GM10847 (cell line): ENCODE measurements around the gene C10orf62.

Source experiments
- POLR2A ChIP-seq: IDR thresholded peaks from 2 replicates; pipeline ENCODE4 v1.6.1; 2011; ENCODE audit not compliant: insufficient read length; ENCODE audit errors: extremely low read depth

C10orf62 gene

GRCh38 chr10:97564776-97565175 lies 24.7 kb upstream of the C10orf62 start:
- TF ChIP-seq POLR2A = no peak

GRCh38 chr10:97566336-97566996 lies 23.1 kb upstream of the C10orf62 start:
- no peak for TF ChIP-seq POLR2A

- no peak for TF ChIP-seq POLR2A
Observed at GRCh38 chr10:97567891-97568290, 21.6 kb upstream of the C10orf62 start.

DNA sequence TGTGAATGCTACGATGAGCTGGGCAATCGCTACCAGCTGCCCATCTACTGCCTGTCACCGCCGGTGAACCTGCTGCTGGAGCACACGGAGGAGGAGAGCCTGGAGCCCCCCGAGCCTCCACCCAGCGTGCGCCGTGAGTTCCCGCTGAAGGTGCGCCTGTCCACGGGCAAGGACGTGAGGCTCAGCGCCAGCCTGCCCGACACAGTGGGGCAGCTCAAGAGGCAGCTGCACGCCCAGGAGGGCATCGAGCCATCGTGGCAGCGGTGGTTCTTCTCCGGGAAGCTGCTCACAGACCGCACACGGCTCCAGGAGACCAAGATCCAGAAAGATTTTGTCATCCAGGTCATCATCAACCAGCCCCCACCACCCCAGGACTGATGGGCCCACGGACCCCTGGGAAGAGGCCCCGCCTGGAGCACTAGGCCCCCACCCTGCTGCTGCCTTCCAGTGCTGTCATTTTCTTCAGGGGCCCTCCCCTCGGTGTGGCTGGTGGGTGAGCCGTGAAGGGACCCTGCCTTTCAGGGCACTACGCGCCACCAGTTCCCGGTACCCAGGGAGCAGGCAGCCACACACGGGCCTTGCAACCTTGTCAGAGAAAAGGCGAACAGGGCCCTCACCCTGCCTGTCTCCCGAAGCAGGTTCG lies 19.3 kb upstream of the C10orf62 start:
- TF ChIP-seq POLR2A = no peak

GRCh38 chr10:97570789-97571471 lies 18.6 kb upstream of the C10orf62 start:
- TF ChIP-seq POLR2A = no peak

- TF ChIP-seq POLR2A = no peak
Observed at GRCh38 chr10:97571622-97572021, 17.9 kb upstream of the C10orf62 start.

- no peak for TF ChIP-seq POLR2A
Observed at GRCh38 chr10:97572214-97572989, 17.1 kb upstream of the C10orf62 start, which contains the start of gene ANKRD2. ANKRD2 (plus strand) TSS chr10:97572779; CDS start chr10:97572789, 10 bp downstream.

DNA sequence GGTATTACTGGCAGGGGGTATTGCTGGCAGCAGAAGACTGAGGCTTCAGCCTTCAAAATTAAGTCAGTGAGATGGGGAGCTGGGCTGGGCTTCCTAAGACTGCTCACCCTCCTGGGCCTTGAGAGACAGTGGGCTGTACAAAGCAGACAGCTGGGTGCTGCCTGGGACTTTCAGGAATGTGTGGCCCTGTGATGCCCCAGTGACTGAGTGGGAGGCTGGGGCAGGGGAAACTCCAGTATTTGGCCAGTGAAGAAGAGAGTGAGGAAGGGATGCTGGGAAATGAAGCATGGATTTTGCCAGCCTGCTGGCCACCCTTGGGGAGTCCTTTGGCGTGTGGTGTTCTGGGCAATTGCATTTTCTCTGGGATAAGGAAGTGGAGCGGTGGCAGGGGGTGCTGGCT lies 16.5 kb upstream of the C10orf62 start:
- no peak for TF ChIP-seq POLR2A

- TF ChIP-seq POLR2A = no peak
Observed at GRCh38 chr10:97573672-97574071, 15.8 kb upstream of the C10orf62 start.

DNA sequence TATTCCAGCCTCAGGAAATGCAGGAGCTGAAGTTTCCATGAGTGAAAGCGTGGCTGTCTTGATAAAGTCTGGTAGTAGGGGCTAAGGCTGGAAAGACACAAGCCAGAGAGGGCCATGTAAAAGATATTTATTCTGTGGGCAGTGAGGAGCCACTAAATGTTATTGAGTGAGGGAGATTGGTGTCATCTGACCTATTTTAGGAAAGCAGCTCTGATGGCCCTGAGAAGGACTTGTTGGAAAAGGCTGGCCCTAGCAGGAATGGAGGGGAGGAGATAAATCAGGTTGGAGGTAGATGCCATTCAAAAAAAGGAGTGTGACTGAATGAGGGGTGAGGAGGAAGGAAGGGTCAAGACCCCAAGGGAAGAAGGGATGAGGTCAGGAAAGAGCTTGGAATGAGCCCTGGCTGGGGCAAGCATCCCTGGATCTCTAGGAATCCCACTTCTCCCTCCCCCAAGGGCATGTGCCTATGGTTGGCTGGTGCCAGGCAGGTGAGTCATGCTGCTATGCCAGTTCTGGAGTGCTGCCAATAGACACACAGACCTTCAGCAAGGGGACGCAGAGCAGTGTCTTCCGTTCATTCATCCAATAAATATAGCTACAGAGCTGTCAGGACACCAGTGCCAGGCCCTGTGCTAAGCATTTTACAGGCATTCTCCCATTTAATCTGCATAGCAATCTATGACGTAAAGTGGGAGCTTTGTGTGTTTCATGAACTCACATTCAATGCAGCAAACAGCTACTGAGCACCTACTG lies 15.0 kb upstream of the C10orf62 start:
- TF ChIP-seq POLR2A = no peak

- no peak for TF ChIP-seq POLR2A
Observed at GRCh38 chr10:97575127-97575668, 14.3 kb upstream of the C10orf62 start.

DNA sequence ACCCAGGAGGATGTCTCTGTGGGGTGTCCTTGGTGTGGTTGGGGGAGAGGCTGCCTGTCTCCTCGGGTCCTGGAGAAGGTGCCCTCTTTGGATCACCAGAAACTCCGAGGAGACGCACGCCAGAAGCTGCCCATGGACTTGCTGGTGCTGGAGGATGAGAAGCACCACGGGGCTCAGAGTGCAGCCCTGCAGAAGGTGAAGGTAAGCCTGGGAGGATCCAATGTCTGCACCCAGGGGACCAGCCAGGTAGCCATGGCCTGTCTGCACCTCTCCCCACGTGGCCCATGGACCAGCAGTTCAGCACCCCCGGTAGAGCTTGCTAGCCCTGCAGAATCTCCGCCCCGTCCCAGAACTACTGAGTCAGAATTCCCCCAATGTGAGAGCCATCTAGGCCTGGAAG lies 11.8 kb upstream of the C10orf62 start:
- TF ChIP-seq POLR2A = no peak

GRCh38 chr10:97578171-97578844 lies 11.2 kb upstream of the C10orf62 start:
- no peak for TF ChIP-seq POLR2A
